IMR-90 (cell line): ENCODE results near the gene CCSER1.

Experiments
- CEBPB ChIP-seq: IDR thresholded peaks from 2 replicates; pipeline ENCODE4 v1.6.1; 2012; ENCODE audit warnings: low read depth, low read length, improper control_type of control experiment
- CHD1 ChIP-seq: IDR thresholded peaks from 2 replicates; pipeline ENCODE4 v1.6.1; 2012; ENCODE audit warnings: low read depth, low read length, improper control_type of control experiment
- FOS ChIP-seq: fragments of 150-350 bp; IDR thresholded peaks from 2 replicates; pipeline ENCODE4 v1.6.1; 2016; ENCODE audit warnings: low read depth, low read length
- MAFK ChIP-seq: IDR thresholded peaks from 2 replicates; pipeline ENCODE4 v1.6.1; 2012; ENCODE audit warnings: low read depth, low read length, improper control_type of control experiment
- MAZ ChIP-seq: IDR thresholded peaks from 2 replicates; pipeline ENCODE4 v1.6.1; 2012; ENCODE audit warnings: low read depth, mild to moderate bottlenecking, low read length, improper control_type of control experiment, moderate library complexity, borderline replicate concordance
- MXI1 ChIP-seq: IDR thresholded peaks from 2 replicates; pipeline ENCODE4 v1.6.1; 2012; ENCODE audit warnings: low read depth, mild to moderate bottlenecking, low read length, moderate library complexity, borderline replicate concordance
- POLR2A ChIP-seq: IDR thresholded peaks from 2 replicates; pipeline ENCODE4 v1.6.1; 2012; ENCODE audit warnings: mild to moderate bottlenecking, low read depth, low read length
- RAD21 ChIP-seq: IDR thresholded peaks from 2 replicates; pipeline ENCODE4 v1.6.1; 2012; ENCODE audit warnings: low read length, improper control_type of control experiment
- RCOR1 ChIP-seq: IDR thresholded peaks from 2 replicates; pipeline ENCODE4 v1.6.1; 2012; ENCODE audit warnings: mild to moderate bottlenecking, low read length, improper control_type of control experiment; ENCODE audit not compliant: insufficient replicate concordance
- RFX5 ChIP-seq: IDR thresholded peaks from 2 replicates; pipeline ENCODE4 v1.8.0; 2012; ENCODE audit warnings: low read depth, mild to moderate bottlenecking, low read length, moderate library complexity
- SMC3 ChIP-seq: fragments of 150-350 bp; IDR thresholded peaks from 2 replicates; pipeline ENCODE4 v1.6.1; 2016; ENCODE audit warnings: low read depth, mild to moderate bottlenecking, antibody characterized with exemption, low read length, moderate library complexity
- TF ChIP-seq, protein P1 (sequence below): conservative IDR thresholded peaks from 2 replicates; pipeline ENCODE4 v1.5.1; 2012; ENCODE audit warnings: mild to moderate bottlenecking, low read depth, low read length, improper control_type of control experiment
- TF ChIP-seq, protein P2 (sequence below): fragments of 150-350 bp; IDR thresholded peaks from 2 replicates; pipeline ENCODE4 v1.6.1; 2017; ENCODE audit warnings: mild to moderate bottlenecking, antibody characterized with exemption, low read length, low read depth

DNA sequence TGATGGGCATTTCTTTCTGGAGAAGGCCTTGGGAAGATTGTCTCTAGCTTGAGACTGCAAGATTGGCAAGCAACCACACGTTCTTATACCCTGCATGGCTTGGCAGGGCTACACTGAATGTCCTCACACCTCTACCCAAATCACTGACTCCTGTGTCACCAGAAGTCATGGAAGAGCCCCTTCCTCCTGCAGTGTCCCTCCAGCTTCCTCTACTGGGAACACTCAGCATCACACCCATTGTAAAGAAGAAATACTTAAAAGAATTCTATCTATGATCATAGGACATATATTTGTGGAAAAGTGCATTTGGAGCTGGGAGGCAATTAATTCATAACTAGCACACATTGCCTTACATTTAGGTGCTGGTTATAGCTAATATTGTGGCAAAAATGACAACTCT lies 113.1 kb downstream of the CCSER1 start:
- TF ChIP-seq, protein P1, sequence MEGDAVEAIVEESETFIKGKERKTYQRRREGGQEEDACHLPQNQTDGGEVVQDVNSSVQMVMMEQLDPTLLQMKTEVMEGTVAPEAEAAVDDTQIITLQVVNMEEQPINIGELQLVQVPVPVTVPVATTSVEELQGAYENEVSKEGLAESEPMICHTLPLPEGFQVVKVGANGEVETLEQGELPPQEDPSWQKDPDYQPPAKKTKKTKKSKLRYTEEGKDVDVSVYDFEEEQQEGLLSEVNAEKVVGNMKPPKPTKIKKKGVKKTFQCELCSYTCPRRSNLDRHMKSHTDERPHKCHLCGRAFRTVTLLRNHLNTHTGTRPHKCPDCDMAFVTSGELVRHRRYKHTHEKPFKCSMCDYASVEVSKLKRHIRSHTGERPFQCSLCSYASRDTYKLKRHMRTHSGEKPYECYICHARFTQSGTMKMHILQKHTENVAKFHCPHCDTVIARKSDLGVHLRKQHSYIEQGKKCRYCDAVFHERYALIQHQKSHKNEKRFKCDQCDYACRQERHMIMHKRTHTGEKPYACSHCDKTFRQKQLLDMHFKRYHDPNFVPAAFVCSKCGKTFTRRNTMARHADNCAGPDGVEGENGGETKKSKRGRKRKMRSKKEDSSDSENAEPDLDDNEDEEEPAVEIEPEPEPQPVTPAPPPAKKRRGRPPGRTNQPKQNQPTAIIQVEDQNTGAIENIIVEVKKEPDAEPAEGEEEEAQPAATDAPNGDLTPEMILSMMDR, result no peak
- TF ChIP-seq POLR2A, result no peak
- TF ChIP-seq RFX5, result no peak
- no peak for TF ChIP-seq CHD1
- TF ChIP-seq MAZ, result no peak
- no peak for TF ChIP-seq MXI1
- TF ChIP-seq CEBPB, result no peak
- TF ChIP-seq FOS, result no peak
- TF ChIP-seq, protein P2, sequence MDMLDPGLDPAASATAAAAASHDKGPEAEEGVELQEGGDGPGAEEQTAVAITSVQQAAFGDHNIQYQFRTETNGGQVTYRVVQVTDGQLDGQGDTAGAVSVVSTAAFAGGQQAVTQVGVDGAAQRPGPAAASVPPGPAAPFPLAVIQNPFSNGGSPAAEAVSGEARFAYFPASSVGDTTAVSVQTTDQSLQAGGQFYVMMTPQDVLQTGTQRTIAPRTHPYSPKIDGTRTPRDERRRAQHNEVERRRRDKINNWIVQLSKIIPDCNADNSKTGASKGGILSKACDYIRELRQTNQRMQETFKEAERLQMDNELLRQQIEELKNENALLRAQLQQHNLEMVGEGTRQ, result no peak
- no peak for TF ChIP-seq RAD21
- TF ChIP-seq RCOR1, result no peak
- TF ChIP-seq SMC3, result no peak
- no peak for TF ChIP-seq MAFK
